AG09319 (cell line): ENCODE results near the gene ANO1.

Experiments used
- DNase-seq: peaks from one replicate; pipeline ENCODE4 v3.0.0-alpha.2; 2010; ENCODE audit warnings: low read depth; ENCODE audit errors: extremely low read depth
- CTCF ChIP-seq: IDR thresholded peaks from 2 replicates; pipeline ENCODE4 v1.5.1; 2011; ENCODE audit warnings: low read depth, mild to moderate bottlenecking, inconsistent platforms, low read length, moderate library complexity

The ANO1 gene

GRCh38 chr11:70133771-70134335 is 55.7 kb downstream of the ANO1 start:
- no peak for DNase-seq
- TF ChIP-seq CTCF: no peak

- TF ChIP-seq CTCF: no peak
These were observed 56.4 kb downstream of the ANO1 start for GRCh38 chr11:70134490-70134889.

GRCh38 chr11:70135142-70135541 is 57.0 kb downstream of the ANO1 start:
- DNase-seq: no peak
- no peak for TF ChIP-seq CTCF

More at GRCh38 chr11:70134490-70134889, 56.4 kb downstream of the ANO1 start:
- DNase-seq: no peak

- TF ChIP-seq CTCF: no peak
- no peak for DNase-seq
These were observed 57.5 kb downstream of the ANO1 start for GRCh38 chr11:70135625-70136059.

GRCh38 chr11:70137383-70137782 is 59.3 kb downstream of the ANO1 start:
- DNase-seq: no peak
- no peak for TF ChIP-seq CTCF

- TF ChIP-seq CTCF: no peak
These were observed 60.3 kb downstream of the ANO1 start for GRCh38 chr11:70138403-70138802.

GRCh38 chr11:70139785-70140410 is 61.8 kb downstream of the ANO1 start:
- TF ChIP-seq CTCF: no peak
- DNase-seq: no peak

More at GRCh38 chr11:70138403-70138802, 60.3 kb downstream of the ANO1 start:
- no peak for DNase-seq
